Stomach (tissue), 9 donors: ENCODE measurements around the gene GREB1L. TPM values are rescaled to one million over a fixed set of nuclear protein-coding genes. Genes with fewer than 3 reads are reported as not detected.
A peak's percentile ranks its signal among the peaks of the same experiment; 100 is the strongest.

Source experiments
- DNase-seq, 2 donors: peaks; one replicate each; pipeline versions ENCODE4 v3.0.0 to v3.0.0-alpha.2; 2013 to 2019
- H3K27ac ChIP-seq, 5 donors: fragments of 200-600 bp in 4 of 5; sonication (generic) in 4 of 5; one replicate each; pipeline ENCODE4 v1.5.1; 2013 to 2019; ENCODE audit warnings: mild to moderate bottlenecking in 1 of 5, moderate library complexity in 1 of 5
- H3K27me3 ChIP-seq, 3 donors: fragments of 200-600 bp; sonication (generic); one replicate each; pipeline ENCODE4 v1.5.1; 2017 to 2019; ENCODE audit warnings: mixed run types in 1 of 3
- H3K36me3 ChIP-seq, 4 donors: fragments of 200-600 bp; sonication (generic); 1 replicate in 3 of 4; 2 replicates in 1 of 4; pipeline ENCODE4 v1.5.1; 2016 to 2019
- H3K4me1 ChIP-seq, 4 donors: fragments of 200-600 bp; sonication (generic); one replicate each; pipeline ENCODE4 v1.5.1; 2016 to 2019
- H3K4me3 ChIP-seq, 4 donors: fragments of 200-600 bp; sonication (generic) in 3 of 4; one replicate each; pipeline ENCODE4 v1.5.1; 2016 to 2019; ENCODE audit warnings: mild to moderate bottlenecking in 1 of 4
- H3K9me3 ChIP-seq, 4 donors: fragments of 200-600 bp; sonication (generic); one replicate each; pipeline ENCODE4 v1.5.1; 2016 to 2019
- CTCF ChIP-seq, 7 experiments: fragments of 450-650 bp in 4 of 7; fragments of 200-600 bp in 3 of 7; sonication (generic) in 3 of 7; IDR thresholded peaks; one replicate each; pipeline ENCODE4 v1.5.1; 2016 to 2019; ENCODE audit warnings: antibody characterized with exemption in 7 of 7, control low read depth in 2 of 7, mild to moderate bottlenecking in 1 of 7
- EP300 ChIP-seq: sonication (generic); formaldehyde crosslinking; IDR thresholded peaks from one replicate; pipeline ENCODE4 v1.6.1; 2017; ENCODE audit warnings: antibody characterized with exemption
- POLR2A ChIP-seq, 4 donors: fragments of 450-650 bp; IDR thresholded peaks; one replicate each; pipeline ENCODE4 v1.6.1; 2016; ENCODE audit warnings: antibody characterized with exemption in 4 of 4, control low read depth in 2 of 4, mild to moderate bottlenecking in 1 of 4, moderate library complexity in 1 of 4
- POLR2AphosphoS5 ChIP-seq, 3 donors: sonication (generic); formaldehyde crosslinking; IDR thresholded peaks; one replicate each; pipeline ENCODE4 v1.6.1; 2016; ENCODE audit warnings: antibody characterized with exemption in 3 of 3
- WGBS, 5 donors: extraction: QIAGEN DNeasy Blood & Tissue Kit in 3 of 5; methylation state at CpG; one replicate each; pipeline versions ENCODE4 v1.1.5 to v1.1.7; 2013 to 2018; 5-methylcytosine and 5-hydroxymethylcytosine counted together
- intact Hi-C: fragments of 100-400 bp; cut with DNase I; formaldehyde crosslinking; loops from one replicate; pipeline ENCODE4 v1.15.1; 2023; ENCODE audit warnings: low total_unique reads
- polyA plus RNA-seq, 3 donors: library from polyadenylated mRNA; stranded (reverse); fragments of 200-250 nt; gene quantifications; one replicate each; pipeline ENCODE4 v1.2.3, GENCODE V29; 2013
- total RNA-seq, 5 donors: library from RNA; depleted of rRNA; stranded (reverse); fragments of >200 nt; gene quantifications; one replicate each; pipeline versions ENCODE4 v1.1.0 to v1.2.3, GENCODE V29; 2014 to 2016
- donor health status: healthy with polysubstance abuse.
- donor health status: Bipolar disorder and iron deficiency.
- donor health status: healthy.

Gene GREB1L
- total and polyA plus RNA-seq, 8 donors: 0.15 to 77.6 (median 0.45) TPM; not detected in 1

- Histone ChIP-seq H3K36me3 (no peaks in the 10 kb centered on the region), H3K27me3 (no peaks in the 10 kb centered on the region), H3K27ac (no peak overlapping the region), H3K9me3 (no peaks in the 10 kb centered on the region), H3K4me1 (no peaks in the 10 kb centered on the region), H3K4me3 (no peak overlapping the region)
- intact Hi-C loops: no loop called here
- 70 to 90% (median 83%) methylated on average over 1 of the region's 1 CpG for WGBS, 5 donors
- no peak for TF ChIP-seq CTCF (IDR thresholded peaks at IDR 0.05)
- TF ChIP-seq POLR2A (IDR thresholded peaks at IDR 0.05): no peak
- TF ChIP-seq EP300: no peak
- TF ChIP-seq POLR2AphosphoS5 (IDR thresholded peaks at IDR 0.05): no peak
- no peak for DNase-seq
Observed at GRCh38 chr18:21383031-21383430, 141.0 kb downstream of the GREB1L start.

- TF ChIP-seq POLR2A (IDR thresholded peaks at IDR 0.05) (no peak), POLR2AphosphoS5 (IDR thresholded peaks at IDR 0.05) (no peak), CTCF (IDR thresholded peaks at IDR 0.05) (no peak), EP300 (no peak)
- H3K27ac ChIP-seq: no peak overlapping the region
- no peaks in the 10 kb centered on the region for H3K27me3 ChIP-seq
- no peak overlapping the region for H3K4me3 ChIP-seq
- H3K36me3 ChIP-seq: no peaks in the 10 kb centered on the region
- intact Hi-C loops: no loop called here
- no peaks in the 10 kb centered on the region for H3K4me1 ChIP-seq
- WGBS, 5 donors: 74 to 83% (median 79%) methylated on average over 11 of the region's 11 CpGs
- DNase-seq: no peak
- H3K9me3 ChIP-seq: no peaks in the 10 kb centered on the region
Observed at GRCh38 chr18:21386523-21387240, 144.7 kb downstream of the GREB1L start.

- no peaks in the 10 kb centered on the region for H3K4me1 ChIP-seq
- TF ChIP-seq EP300 (no peak), POLR2AphosphoS5 (IDR thresholded peaks at IDR 0.05) (no peak), POLR2A (IDR thresholded peaks at IDR 0.05) (no peak), CTCF (IDR thresholded peaks at IDR 0.05) (no peak)
- WGBS, 5 donors: 48 to 74% (median 63%) methylated on average over 2 of the region's 2 CpGs
- no peak overlapping the region for H3K4me3 ChIP-seq
- intact Hi-C loops: no loop called here
- H3K27me3 ChIP-seq: no peaks in the 10 kb centered on the region
- H3K36me3 ChIP-seq: no peaks in the 10 kb centered on the region
- peak in 1 of 2 donors; percentile 46 for DNase-seq
- no peaks in the 10 kb centered on the region for H3K9me3 ChIP-seq
- H3K27ac ChIP-seq: no peak overlapping the region
Observed at GRCh38 chr18:21387886-21388285, 145.9 kb downstream of the GREB1L start.

GRCh38 chr18:21389283-21389682 lies 147.3 kb downstream of the GREB1L start:
- Histone ChIP-seq H3K4me1 (no peaks in the 10 kb centered on the region), H3K4me3 (no peak overlapping the region), H3K27ac (no peak overlapping the region), H3K36me3 (no peaks in the 10 kb centered on the region), H3K27me3 (no peaks in the 10 kb centered on the region), H3K9me3 (no peaks in the 10 kb centered on the region)
- 68 to 86% (median 81%) methylated on average over 2 of the region's 2 CpGs for WGBS, 5 donors
- intact Hi-C loops: no loop called here
- TF ChIP-seq EP300 (no peak), POLR2AphosphoS5 (IDR thresholded peaks at IDR 0.05) (no peak), CTCF (IDR thresholded peaks at IDR 0.05) (no peak), POLR2A (IDR thresholded peaks at IDR 0.05) (no peak)
- no peak for DNase-seq
